AG20443 (cell line): ENCODE data around the gene JUNB.
"Not testable (repeated sequence)": the region's sequence is repeated elsewhere in the genome, so short reads cannot be mapped to it uniquely, and the experiment has no call there.

Experiments
- DNase-seq: peaks from one replicate; pipeline ENCODE4 v3.0.0; 2012; ENCODE audit warnings: low spot score, mixed read lengths

Gene JUNB

GRCh38 chr19:12789098-12789903, 2.0 kb upstream of the JUNB start:
- DNase-seq = no peak

GRCh38 chr19:12789904-12790619, 1.2 kb upstream of the JUNB start:
- peak; percentile 93 for DNase-seq

GRCh38 chr19:12790628-12791344, 500 bp upstream of the JUNB start:
- no peak for DNase-seq

GRCh38 chr19:12792051-12792852, 966 bp downstream of the JUNB start:
- DNase-seq = no peak

GRCh38 chr19:12792853-12793289, 1.6 kb downstream of the JUNB start:
- no peak for DNase-seq

GRCh38 chr19:12793290-12794195, 2.3 kb downstream of the JUNB start:
- peak; percentile 94 for DNase-seq

- DNase-seq = no peak
These were observed 3.1 kb downstream of the JUNB start for GRCh38 chr19:12794196-12794941.

- no peak for DNase-seq
These were observed 3.7 kb downstream of the JUNB start for GRCh38 chr19:12794971-12795381.

- DNase-seq = peak; percentile 67
These were observed 5.1 kb downstream of the JUNB start for GRCh38 chr19:12796146-12797071.

- DNase-seq = no peak
These were observed 5.9 kb downstream of the JUNB start for GRCh38 chr19:12797141-12797587.

- not testable (repeated sequence) for DNase-seq
These were observed 6.3 kb downstream of the JUNB start for GRCh38 chr19:12797607-12798006.

GRCh38 chr19:12799742-12800465, 8.6 kb downstream of the JUNB start:
- no peak for DNase-seq

- DNase-seq = no peak
These were observed 9.1 kb downstream of the JUNB start for GRCh38 chr19:12800466-12800770.

GRCh38 chr19:12800923-12801465, 9.7 kb downstream of the JUNB start:
- DNase-seq = peak; percentile 24

GRCh38 chr19:12801466-12802266, 10.4 kb downstream of the JUNB start, which contains the start of the genes PRDX2 and THSD8:
PRDX2 (minus strand) TSS chr19:12801800; CDS start chr19:12801261, 539 bp downstream.
THSD8 (plus strand) TSS chr19:12802069; CDS start chr19:12802072, 3 bp downstream.
- peak; percentile 88 for DNase-seq

- DNase-seq = peak; percentile 39
These were observed 11.2 kb downstream of the JUNB start for GRCh38 chr19:12802267-12803106.
